Activated CD8-positive, alpha-beta memory T cell treated with anti-CD3 and anti-CD28 coated beads for 24 hours (primary cell): ENCODE results near the gene GRIN1.
A peak's percentile ranks its signal among the peaks of the same experiment; 100 is the strongest.
"Not testable (repeated sequence)": the region's sequence is repeated elsewhere in the genome, so short reads cannot be mapped to it uniquely, and the experiment has no call there.

Experiments used
- DNase-seq: peaks from one replicate; pipeline ENCODE4 v3.0.0-alpha.2; 2020

Gene GRIN1

GRCh38 chr9:137128862-137129455 is 10.0 kb upstream of the GRIN1 start:
- DNase-seq, result peak; percentile 70

GRCh38 chr9:137129456-137130175 is 9.3 kb upstream of the GRIN1 start:
- DNase-seq, result peak; percentile 95

- DNase-seq, result no peak
These were observed 8.7 kb upstream of the GRIN1 start for GRCh38 chr9:137130176-137130755.

GRCh38 chr9:137134191-137134590 is 4.8 kb upstream of the GRIN1 start:
- DNase-seq, result no peak

GRCh38 chr9:137135154-137135553 is 3.8 kb upstream of the GRIN1 start:
- not testable (repeated sequence) for DNase-seq

GRCh38 chr9:137136261-137136880 is 2.6 kb upstream of the GRIN1 start:
- DNase-seq, result no peak

GRCh38 chr9:137136881-137137607 is 1.9 kb upstream of the GRIN1 start:
- DNase-seq, result no peak

- no peak for DNase-seq
These were observed 764 bp upstream of the GRIN1 start for GRCh38 chr9:137138058-137138721.

GRCh38 chr9:137139468-137140150 is 655 bp downstream of the GRIN1 start:
- DNase-seq, result no peak

GRCh38 chr9:137140151-137141012 is 1.4 kb downstream of the GRIN1 start:
- DNase-seq, result no peak

- no peak for DNase-seq
These were observed 2.3 kb downstream of the GRIN1 start for GRCh38 chr9:137141050-137141810.

- DNase-seq, result no peak
These were observed 3.3 kb downstream of the GRIN1 start for GRCh38 chr9:137141976-137142936.

GRCh38 chr9:137143459-137143858 is 4.5 kb downstream of the GRIN1 start:
- DNase-seq, result no peak

GRCh38 chr9:137145731-137146526 is 7.0 kb downstream of the GRIN1 start:
- DNase-seq, result no peak

- DNase-seq, result no peak
These were observed 7.6 kb downstream of the GRIN1 start for GRCh38 chr9:137146527-137146918.

GRCh38 chr9:137147091-137147792 is 8.3 kb downstream of the GRIN1 start:
- DNase-seq, result no peak

- DNase-seq, result no peak
These were observed 8.8 kb downstream of the GRIN1 start for GRCh38 chr9:137147793-137148160.

- no peak for DNase-seq
These were observed 9.3 kb downstream of the GRIN1 start for GRCh38 chr9:137148242-137148641.
